GM18517 (cell line): ENCODE measurements around the gene ASPA.
"Not testable (repeated sequence)": the region's sequence is repeated elsewhere in the genome, so short reads cannot be mapped to it uniquely, and the experiment has no call there.

Experiments used
- ATAC-seq: cut with Tn5 transposase; IDR thresholded peaks from one replicate; pipeline ENCODE4 v1.9.1; 2021; ENCODE audit warnings: mild to moderate bottlenecking, moderate library complexity; ENCODE audit not compliant: unreplicated experiment

Gene ASPA

DNA sequence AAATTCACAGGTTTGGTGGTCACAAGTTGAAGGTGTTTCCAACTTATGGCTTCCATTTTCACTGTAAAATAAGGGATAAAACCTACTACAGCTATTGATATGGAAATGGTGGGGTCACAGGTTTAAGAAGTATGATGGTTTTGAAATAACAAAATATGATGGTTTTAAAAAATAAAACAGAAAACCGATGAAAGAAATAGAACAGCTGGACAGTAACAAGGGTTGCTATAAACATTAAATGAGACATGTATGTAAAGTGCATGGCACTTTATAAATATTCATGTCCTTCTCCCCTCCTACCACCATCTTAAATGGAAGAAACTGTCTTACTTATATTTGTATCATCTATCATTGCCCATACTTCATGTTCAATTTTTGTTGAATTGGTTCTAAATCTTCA lies 31.3 kb downstream of the ASPA start:
- ATAC-seq: no peak

- no peak for ATAC-seq
These were observed 32.1 kb downstream of the ASPA start for GRCh38 chr17:3507869-3508268.

- ATAC-seq: no peak
These were observed 34.3 kb downstream of the ASPA start for GRCh38 chr17:3510090-3510489.

DNA sequence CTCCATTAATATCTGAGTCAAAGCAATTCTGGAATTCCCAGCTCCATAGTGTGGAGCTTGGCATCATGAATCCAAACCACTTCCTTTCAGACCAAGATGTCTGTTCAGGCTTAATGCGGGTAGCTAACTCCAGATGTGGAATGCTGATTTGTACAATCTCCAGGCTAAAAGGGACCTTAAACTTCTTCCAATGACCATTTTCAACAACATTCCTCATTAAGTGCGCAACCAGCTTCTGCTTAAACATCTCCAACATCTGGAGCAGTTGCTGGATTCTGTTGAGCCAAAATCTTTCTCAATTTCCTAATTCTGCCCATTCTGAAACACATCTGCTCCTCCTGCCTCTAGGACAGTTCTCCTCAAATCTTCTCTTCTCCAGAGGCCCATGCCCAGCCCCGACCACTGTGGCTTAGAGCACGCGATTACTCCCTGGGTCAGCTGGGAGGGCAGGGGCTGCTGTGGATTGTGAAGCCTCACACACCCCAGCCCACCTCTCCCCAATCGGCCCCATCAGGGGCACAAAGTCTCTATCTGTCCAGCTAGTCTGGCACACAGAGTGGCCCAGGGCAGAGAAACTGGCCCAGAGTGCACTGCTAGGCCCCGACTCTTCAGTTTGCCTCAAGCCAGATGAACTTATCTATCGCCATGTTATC lies 36.2 kb downstream of the ASPA start:
- no peak for ATAC-seq

GRCh38 chr17:3512505-3513171 lies 36.8 kb downstream of the ASPA start:
- ATAC-seq: no peak

DNA sequence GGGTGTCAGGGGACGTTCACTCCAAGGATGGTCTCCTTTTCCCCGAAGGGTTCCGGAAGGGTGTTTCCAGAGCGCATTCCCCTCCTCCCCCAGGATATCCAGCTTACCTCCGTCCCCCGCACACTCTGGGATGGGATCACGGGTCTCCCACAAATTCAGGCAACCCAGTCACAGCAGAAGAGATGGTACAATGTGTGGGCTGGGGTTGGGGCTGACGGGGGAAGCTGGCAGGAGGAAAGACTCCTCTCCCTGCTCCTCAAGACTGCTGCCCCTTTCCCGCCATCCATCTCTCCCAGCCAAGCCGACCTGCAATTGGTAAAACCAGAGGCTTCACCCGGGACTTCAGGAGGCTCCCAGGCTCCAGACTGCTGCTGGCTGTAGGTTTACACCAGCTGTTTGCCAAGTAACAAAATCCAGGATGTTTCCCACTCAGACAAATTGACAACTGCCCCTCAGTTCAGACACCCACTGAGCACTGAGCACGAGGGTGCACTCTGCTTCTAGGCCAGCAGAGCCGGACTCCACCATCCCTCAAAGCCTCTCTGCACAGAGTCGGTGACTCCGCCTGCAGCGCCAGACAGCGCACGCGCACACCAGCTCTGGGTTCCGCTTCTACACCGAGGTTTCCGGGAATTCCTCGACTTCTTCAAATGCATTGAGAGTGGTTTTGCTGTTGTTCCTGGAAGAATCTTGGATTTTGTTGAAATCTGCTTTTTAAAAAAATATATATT lies 37.7 kb downstream of the ASPA start:
- ATAC-seq: no peak

GRCh38 chr17:3514167-3514566 lies 38.4 kb downstream of the ASPA start:
- not testable (repeated sequence) for ATAC-seq

- no peak for ATAC-seq
These were observed 39.1 kb downstream of the ASPA start for GRCh38 chr17:3514873-3515272.

DNA sequence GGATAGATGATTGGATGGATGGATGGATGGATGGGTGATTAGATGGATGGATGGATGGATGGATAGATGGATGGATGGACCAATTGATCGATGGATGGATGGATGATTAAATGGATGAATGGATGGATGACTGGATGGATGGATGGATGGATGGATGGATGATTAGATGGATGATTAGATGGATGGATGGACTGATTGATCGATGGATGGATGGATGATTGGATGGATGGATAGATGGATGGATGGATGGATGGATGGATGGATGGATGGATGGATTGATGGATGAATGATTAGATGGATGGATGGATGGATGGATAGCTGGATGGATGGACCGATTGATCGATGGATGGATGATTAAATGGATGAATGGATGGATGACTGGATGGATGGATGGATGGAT lies 43.7 kb downstream of the ASPA start:
- ATAC-seq: not testable (repeated sequence)

GRCh38 chr17:3524024-3524423 lies 48.2 kb downstream of the ASPA start:
- ATAC-seq: no peak

DNA sequence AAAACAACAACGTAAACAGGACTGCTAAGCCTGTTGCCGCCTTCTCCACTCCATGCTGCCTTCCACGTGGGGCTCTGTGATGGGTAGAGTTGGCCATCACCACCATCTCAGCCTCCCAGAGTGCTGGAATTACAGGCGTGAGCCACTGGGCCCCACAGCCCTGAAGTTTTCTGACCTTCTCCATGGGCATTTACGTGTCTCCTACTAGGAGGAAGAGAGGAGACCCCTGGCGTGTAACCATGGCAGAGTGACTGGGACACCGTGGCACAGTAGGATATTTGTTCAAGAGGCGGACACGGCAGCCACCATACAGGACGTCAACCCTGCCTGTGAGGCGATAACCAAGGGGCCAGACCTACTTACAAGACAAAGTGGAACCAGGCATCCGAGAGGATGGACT lies 50.7 kb downstream of the ASPA start:
- ATAC-seq: no peak

- no peak for ATAC-seq
These were observed 51.2 kb downstream of the ASPA start for GRCh38 chr17:3526971-3527370.

- no peak for ATAC-seq
These were observed 51.7 kb downstream of the ASPA start for GRCh38 chr17:3527468-3527867.

GRCh38 chr17:3527896-3528295 lies 52.1 kb downstream of the ASPA start:
- no peak for ATAC-seq

DNA sequence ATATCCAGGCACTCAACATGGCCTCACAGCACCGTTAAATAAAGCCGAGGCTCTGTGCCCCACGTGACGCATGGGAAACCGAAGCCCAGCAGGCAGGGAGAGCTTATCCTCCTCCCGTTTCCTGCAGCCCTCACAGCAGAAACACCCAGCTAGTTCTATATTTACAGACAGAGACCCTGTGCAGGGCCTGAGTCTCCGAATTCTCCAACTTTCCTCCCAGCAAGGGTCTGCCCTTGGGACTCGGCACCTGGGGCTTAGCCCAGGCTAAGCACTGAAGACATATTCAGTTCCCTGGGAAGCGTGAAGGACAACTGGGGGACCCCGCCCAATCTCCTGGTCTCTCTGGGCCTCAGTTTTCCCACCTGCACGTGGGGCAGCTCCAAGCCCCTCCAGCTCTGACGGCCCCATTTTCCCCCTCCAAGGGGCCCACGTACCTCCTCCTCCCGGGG lies 52.6 kb downstream of the ASPA start:
- no peak for ATAC-seq

- no peak for ATAC-seq
These were observed 53.2 kb downstream of the ASPA start for GRCh38 chr17:3528880-3529511.

DNA sequence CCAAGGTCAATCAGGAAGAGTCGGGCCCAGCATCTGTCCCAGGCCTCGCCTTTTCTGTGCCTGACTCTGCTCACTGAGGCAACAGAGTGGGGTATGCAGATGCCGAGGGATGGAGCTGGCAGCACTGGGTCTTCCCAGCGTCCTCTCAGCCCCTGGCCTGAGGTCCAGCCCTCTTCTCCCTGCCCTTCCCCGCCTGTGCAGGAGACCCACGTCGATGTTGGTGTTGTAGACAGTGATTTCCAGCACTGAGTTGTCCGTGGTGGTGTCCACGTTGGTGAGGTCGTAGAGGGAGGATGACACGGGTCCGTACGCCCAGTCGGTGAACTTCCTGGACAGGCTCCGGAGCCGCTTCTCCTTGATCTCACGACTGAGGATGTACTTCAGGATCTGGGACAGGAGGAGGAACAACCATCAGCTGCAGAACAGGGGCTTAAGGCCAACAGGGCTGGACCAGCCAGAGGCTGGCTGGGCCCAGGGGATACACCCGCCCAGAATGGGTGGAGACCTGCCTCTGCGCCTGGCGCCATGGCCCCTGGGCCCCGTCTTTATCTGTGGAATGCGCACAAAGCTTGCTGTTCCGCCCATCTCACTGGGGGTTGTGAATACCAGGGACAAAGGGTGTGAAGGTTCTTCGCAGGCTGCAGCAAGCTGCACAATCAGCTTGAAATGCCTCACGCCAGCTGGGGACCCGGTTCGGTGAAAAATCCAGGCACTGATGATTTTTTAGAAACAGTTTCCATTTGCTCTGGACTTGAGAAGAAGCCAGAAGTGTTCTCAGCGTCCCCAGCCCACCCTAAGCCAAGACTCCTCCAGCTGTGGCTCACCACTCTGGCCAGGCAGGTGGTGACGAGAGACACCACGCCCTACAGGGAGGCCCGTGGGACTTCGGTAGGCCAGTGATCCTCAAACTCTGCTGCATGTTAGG lies 54.3 kb downstream of the ASPA start:
- ATAC-seq: no peak

GRCh38 chr17:3531266-3532101 lies 55.7 kb downstream of the ASPA start:
- ATAC-seq: no peak

- no peak for ATAC-seq
These were observed 56.5 kb downstream of the ASPA start for GRCh38 chr17:3532106-3532858.
